Measurements from ENCODE around the gene POU6F2.

Gene POU6F2

DNA sequence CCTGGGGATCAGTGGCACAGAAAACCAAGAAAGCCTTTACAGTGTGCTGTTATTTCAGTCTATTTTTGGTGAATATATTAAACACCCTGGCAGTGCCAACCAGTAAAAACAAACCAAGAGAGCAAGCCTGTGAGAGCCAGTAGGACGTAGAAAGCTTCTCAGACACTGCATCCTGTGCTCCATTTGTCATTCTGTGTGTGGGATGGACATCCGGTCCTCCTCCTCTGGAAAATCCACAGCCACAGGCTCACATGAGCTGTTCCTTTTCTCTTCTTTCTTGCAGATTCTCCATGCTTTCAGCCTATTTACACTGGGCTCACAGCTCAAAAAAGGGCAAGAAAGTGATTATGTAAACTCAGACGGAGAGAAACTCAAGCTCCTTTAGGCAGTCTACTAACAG lies 468.8 kb downstream of the POU6F2 start:
- DNase-seq (ENCODE audit: low read depth): no peak

DNA sequence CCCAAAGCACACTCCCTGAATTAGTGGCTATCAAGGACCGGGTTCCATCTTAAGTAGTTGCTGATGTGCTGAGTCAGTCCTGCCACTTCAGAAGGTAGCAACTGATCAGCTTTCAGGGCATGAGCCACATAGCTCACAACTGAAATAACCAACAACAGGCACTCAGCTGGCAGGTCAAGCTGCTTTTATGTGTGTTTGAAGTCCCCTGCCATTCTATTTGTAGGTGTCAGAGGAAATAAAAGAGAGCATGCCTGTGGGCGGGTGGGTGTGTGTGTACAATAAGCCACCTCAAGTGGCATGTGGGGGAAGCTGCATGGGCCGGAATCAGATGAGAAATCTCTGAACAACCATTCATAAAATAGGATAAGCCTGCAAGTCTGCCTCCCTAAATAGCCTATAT lies 474.2 kb downstream of the POU6F2 start:
- DNase-seq (ENCODE audit: low read depth): no peak

DNA sequence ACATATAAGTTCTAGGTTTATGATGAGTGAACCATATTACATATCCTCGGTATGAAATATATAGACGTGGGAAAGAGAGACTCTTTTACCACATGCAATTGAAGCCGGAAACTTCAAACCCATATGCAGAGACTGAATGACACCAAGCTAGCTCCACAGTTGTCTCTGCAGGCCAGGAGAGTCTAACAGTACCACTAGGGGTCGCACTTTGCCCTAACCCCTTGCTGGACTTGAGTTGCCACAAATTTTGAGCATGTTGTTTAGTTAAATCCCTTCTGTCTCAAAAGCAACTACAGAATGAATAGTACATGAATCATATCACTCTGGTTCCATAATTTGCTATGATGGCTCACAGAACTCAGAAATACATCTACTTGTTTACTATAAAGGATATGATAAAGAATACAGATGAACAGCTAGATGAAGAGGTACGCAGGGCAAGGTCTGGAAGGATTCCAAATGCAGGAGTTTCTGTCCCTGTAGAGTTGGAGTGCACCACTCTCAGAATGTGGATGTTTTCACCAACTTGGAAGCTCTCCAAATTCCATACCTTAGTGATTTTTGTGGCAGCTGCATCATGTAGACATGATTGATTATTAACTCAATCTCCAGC lies 476.1 kb downstream of the POU6F2 start:
- peak; percentile 28 for DNase-seq (ENCODE audit: low read depth)

DNA sequence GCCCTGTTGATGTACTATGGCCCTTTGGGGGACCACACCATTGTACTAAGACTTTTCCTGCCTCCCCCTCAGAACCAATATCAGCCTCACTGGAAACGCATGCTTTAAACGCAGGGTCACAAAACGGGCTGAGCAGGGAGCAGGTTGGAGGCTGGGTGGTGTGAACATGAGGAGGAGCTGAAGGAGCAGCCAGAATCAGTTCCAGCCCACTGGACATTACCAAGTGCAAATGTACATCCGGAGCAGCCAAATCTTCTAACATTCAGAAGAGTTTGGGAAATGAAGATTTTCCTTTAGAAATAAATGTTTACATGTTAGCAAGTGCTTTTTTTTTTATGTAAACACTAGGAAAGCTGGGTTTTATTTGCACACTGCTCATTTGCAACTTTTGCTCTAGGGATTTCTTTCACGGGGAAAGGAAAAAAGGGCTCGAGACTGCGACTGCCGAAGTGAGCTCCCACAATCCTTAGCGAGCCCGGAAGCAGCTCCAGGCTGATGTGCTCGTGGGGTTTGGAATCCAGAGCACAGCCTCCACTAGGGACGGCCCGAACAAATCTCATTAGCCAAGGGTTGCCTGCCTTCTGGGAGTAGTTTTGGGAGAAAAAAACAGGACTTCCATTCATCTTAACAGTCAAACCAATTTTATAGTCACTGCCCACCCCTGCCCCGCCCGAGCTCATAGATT lies 480.5 kb downstream of the POU6F2 start:
- DNase-seq (ENCODE audit: low read depth): no peak

DNA sequence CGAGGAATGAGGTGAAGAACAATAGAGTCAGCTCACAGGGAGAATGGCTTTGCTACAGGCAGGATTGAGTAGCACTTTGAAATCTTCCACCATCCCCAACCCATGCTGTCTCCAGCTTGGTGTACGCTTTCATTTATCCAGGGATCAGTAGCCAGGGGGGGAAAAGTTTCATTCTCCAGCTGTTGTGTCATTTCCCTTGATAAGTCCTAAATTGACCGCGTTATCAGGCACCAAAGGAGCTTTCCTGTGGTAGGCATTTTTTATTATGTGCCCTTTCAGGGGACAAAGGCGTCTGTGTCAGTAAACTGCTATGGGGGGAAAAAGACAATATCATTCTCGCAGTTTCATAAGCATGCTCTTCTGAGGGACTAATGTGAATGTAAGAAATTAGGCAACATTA lies 481.9 kb downstream of the POU6F2 start:
- no peak for DNase-seq (ENCODE audit: low read depth)

DNA sequence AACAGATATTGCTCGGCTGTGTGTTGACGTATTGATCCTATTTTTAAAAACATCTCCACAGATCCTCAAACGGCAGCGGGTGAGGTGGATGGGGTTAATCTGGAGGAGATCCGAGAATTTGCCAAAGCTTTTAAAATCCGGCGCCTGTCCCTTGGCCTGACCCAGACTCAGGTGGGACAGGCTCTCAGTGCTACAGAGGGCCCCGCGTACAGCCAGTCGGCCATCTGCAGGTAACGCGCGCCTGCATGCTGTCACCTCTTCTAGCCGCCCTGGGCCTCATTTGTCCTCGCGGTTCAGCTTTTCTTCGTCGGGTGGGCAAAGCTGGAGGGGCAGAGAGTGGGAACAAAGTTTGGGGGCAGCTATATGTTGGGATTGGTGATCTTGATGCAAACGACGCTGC lies 482.8 kb downstream of the POU6F2 start:
- no peak for DNase-seq (ENCODE audit: low read depth)

DNA sequence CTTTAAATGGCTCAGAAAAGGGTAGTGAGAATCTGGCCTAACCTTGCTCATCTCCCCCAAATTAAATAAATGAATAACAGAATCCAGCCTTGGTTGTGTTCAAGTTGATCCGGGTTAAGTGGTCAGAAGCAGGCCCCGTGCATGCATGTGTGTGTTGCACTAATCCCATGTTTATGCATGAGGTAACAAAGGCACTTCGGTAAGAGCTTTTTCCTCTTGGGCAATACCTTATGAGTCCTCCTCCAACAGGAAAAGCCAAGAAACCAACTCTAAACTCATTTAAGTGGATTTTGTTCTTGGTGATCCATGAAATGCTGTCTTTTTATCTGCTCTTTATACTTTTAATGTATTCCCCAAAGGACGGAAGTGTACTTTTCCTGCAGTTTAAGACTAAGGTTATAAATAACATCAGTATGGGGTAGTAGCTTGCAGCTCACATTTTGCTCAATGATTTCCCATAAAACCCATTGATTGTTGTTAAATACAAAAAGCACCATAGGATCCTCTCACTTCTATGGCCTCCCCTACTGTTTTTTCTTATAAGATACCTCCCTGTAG lies 483.6 kb downstream of the POU6F2 start:
- DNase-seq (ENCODE audit: low read depth): no peak

DNA sequence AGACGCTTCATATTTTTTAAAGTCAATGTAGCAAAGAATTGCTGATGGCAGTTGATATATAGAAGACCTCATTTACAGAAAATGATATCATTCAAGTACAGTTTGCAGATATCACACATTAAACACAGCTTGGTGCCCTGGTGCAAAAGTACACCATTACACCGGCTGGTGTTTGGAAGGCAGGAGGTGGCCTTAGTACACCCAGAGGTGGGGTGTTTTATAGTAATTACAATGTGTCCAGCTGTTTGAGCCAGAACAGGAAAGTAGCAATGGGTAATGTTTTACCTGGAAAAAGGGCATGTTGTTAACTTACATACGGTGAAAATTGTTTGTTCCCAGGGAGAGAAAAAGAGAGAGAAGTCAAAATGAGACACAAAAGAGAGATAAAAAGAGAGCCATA lies 485.5 kb downstream of the POU6F2 start:
- no peak for DNase-seq (ENCODE audit: low read depth)

DNA sequence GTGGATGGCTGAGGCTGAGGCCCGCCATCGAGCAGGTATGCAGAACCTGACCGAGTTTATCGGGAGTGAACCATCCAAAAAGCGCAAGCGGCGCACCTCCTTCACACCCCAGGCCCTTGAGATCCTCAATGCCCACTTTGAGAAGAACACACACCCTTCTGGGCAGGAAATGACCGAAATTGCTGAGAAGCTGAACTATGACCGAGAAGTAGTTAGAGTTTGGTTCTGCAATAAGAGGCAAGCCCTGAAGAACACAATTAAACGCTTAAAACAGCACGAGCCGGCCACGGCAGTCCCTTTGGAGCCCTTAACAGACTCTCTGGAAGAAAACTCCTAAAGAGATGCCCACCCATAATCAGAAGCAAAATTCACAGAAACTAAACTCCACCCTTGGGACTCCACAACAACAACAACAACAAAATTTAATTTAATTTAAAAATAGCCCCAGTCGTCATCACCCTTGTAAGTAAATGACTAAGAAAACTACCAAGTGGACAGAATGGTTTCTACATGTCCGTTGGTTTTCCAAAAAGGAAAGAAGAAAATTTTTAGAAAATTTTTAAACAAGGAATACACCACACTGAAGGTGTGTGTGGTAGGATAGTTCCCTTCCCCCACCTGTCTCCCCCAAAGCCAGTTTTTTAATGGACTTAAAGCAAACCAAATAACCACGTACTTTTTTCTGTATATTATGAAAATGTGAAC lies 486.8 kb downstream of the POU6F2 start:
- DNase-seq (ENCODE audit: low read depth): no peak

DNA sequence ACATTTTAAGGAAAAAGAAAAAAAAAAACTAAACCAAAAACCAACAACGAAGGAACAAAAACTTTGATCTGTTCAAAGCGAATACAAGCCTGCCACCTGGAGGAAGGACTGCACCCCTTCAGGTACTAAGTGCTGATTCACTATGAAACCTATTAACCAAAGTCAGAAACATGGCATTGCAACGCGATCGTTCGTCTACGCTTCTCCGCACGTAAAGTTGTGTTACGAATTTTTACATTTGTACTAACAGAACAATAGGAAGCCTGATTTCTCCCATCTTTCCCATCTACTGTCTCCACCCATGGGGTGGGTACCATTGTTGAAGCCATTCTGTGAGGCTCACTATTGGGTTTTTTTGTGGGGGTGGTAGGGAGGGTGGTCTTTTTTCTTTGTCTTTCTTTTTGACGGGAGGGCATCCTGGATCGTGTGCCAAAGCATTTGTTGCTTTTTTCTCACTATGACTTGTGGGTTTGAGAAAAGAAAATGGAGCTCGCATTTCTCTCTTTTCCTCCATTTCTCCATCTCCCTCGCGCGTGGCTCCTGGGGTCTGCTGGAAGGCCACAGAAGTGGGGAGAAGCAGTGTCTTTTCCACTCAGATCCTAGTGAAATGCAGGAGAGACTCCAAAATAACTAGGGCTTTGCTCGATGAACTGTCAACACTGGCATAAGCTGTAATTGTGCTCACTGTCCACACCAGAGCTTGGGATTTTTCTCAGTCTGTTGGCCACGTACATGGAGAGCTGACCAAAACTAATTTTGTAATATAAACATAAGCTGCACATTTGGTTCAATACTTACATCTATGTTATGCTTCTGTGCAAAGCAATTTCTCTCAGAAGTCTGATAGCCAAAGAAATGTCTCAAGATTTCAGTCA lies 487.6 kb downstream of the POU6F2 start:
- DNase-seq (ENCODE audit: low read depth): peak; percentile 28

DNA sequence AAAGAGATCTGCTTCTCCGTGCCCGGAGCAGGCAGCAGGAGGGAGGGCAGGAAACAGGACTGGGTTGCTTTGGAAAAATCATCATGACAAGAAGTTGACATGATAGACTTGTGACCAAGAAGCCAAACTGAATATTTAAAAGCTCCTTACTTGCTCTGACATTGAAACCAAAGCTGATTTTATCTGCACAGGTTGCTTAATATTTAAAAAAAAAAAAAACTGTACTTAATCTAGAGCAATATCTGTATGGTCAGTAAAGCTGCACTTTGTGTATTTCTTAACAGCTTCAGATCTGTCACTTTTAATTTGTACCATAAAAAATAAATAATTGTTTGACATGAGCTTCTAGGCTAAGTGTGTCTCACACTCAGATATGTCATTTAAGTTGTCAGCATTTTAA lies 490.6 kb downstream of the POU6F2 start:
- no peak for DNase-seq (ENCODE audit: low read depth)

DNA sequence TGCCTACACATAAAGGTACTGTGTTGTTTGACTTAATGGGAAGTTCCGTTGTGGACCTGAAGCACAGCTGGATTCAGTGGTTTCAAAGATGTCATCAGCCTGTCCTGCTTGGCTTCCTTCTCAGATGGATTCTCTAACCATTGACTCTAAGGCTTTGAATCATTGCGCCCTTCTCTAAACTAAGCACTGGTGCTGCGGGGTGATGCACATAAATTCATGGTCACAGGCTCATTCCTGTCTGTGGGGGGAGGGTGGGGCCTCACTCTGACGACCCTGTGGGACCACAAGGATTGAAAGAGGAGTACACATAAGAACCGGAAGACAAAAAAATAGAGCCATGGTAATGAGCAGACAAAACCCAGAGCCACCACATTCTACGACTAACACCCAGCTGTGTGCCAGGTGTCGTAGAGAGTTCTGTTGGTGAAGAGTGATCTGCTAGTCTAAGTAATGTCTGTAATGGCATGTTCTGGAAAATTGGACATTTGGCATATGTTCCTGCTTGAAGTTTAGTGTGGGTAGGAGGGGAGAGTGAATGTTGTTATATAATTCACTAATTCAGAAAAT lies 491.2 kb downstream of the POU6F2 start:
- DNase-seq (ENCODE audit: low read depth): no peak

DNA sequence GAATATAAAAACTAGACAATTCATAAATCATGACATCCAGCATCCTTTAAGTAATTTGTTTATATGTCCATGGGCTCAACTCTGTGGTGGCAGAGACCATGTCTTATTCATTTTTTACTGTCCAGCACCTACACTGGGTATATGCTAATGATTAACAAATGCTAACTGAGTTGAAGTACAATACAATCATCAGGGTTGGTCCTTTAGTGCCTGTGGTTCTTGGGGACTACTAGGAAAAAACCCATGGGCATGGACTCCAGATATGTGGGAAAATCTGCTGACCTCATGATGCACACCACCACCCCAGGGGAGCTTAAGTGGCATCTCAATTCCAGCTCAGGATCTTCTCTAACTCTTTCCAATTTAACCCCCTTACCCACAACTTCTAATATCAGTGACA lies 503.2 kb downstream of the POU6F2 start:
- DNase-seq (ENCODE audit: low read depth): no peak

DNA sequence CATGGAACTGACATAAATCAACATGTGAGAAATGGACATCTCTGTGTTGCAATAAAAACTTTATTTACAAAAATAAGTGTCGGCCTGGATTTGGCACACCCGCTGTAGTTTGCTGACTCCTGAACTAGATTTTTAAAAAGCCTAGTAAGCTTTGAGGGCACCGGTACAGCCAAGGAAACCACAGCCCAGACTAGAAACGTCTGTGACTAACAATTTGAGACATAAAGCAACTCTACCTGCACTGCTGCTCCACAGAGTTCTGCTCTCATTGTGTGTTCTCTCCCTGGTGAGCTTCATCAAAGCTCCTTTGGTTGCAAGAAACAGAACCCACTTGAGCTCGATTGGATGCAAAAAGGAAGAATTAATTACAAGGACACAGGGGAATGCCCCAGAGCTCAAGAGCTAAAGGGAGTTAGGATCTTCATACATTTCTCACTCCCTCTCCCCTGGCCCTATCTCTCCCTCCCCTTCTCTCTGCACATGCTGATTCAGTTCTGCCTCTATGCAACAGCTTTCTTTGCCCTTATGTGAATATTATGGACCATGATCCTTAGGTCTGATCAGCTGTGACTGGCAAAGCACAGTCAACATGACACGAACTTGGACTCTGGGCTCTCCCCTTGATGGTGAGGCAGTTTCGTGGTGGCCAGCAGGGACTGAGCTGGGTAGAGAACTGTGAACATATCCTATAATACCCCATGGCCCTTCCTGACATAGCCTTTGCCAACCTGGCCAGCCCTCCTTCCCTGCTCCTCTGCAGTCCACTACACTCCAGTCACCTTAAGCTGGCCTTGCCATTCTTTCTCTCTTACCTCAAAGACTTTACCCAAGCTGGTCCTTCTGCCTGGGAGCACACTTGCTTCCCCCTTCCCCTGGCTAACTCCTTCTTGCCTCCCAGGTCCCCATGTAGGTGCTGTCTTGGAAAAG lies 511.0 kb downstream of the POU6F2 start:
- no peak for DNase-seq (ENCODE audit: low read depth)

DNA sequence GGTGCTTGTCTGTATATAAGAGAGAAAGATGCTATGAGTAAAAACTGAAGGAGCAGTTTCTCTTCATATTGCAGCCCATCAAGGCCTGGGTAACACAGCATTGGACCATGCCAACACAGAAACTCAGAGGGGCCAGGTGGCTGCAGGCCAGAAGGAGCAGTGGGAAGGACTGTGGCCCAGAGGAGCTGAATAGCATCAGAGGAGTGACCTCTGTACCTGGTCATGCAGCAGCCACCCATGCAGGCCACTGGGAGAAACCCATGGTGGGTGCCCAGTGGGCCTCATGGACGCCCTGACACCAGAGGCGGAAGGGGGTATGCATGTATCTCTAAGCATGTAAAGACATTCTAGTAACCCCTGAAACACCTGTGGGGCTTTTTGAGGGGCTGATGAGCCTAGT lies 512.6 kb downstream of the POU6F2 start:
- DNase-seq (ENCODE audit: low read depth): no peak

DNA sequence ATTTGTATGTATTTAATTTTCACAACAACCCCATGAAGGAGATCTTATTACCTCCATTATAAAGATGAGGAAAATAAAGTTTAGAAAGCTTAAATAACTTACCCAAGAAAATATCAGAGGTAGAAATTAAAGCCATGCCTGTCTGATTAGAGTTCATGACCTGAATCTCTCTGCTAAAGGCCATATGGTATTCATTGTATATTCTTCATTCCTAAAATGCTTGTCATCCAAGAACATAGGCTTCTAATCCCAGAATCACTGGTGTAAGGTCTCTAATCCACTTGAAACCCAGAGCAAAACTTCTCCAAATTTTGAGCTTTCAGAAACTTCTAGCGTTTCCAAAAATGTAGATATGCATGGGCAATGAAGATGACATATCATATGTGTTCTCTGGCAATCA lies 516.2 kb downstream of the POU6F2 start:
- DNase-seq (ENCODE audit: low read depth): no peak

DNA sequence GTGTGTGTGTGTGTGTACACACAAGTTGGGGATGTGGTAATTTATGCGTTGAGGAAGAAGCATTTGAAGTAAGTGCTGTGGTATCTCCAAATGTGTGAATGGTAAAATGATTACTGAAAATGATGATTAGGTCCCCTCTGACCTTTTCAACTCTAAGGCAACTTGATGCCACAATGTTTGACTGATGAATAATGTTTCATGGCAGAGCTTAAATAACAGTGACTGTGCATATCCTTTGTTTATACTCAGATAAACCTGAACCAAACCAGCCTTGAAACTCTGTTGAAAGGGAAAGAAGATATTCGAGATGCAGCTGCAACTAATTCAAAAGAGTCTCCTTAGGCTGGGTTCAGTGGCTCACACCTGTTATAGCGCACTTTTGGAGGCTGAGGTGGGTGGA lies 523.6 kb downstream of the POU6F2 start:
- DNase-seq (ENCODE audit: low read depth): no peak

DNA sequence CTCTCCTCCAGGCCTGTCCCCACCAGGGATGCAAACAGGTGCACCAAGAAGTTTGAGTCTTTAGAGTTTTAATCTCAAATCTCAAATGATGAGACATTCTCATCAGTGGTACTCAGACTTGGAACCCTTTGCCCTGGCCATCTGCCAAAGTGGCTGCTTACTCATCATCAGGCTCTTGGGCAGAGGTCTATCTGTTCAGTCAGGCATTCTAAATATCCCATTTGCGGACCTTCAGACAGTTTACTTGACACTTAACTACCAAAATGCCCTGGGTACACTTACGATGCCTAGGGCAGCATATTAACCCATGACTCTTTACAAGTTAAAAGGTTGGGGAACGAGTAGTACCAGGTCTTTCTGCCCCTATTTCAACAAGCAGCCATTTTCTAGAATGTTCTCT lies 527.3 kb downstream of the POU6F2 start:
- DNase-seq (ENCODE audit: low read depth): peak; percentile 20

DNA sequence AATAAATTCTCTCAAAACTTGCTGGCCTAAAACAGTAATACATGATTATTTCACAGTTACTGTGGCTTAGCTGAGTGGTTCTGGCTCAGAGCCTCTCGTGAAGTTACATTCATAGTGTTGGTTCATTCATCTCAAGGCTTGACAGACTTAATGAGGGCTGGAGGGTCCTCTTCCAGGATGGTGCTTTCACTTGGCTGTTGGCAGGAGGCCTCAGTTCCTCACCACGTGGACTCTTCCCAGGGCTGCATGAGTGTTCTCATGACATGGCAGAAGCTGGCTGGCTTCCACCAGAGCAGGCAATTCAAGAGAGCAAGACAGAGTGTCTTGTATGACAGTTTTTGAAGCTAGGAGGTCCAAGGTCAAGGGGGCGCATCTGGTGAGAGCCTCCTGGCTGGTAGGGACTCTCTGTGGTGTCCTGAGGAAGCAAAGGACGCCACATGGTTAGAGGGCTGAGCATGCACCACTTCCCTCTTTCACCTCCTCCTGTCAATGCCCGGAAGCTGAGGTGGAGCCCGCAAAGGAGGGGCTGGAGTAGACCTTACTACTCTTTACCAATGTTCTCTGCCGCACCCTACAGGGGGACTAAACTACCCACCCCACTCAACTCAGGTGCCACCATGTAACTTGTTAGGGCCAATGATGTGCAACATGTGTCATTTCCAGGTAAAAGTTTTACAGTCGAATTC lies 530.3 kb downstream of the POU6F2 start:
- no peak for DNase-seq (ENCODE audit: low read depth)

DNA sequence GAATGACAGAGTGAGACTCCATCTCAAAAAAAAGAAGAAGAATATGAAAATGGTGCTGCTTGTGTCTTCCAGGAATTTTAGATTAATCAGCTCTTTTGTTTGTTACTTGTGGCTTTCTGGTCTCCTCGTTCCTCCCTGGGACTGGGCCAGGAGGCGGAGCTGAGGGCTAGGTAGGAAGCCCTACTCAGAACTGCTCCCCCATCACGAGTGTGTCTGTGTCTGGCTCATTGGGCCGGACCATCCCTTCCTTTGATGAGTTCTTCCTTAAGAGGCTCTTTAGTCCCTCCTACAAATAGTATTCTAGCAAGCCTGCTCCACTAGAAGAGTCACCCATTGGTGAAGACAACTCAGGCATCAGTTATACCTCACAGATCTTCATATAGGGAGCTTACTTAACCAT lies 531.7 kb downstream of the POU6F2 start:
- no peak for DNase-seq (ENCODE audit: low read depth)

Measured in GM04504 (cell line).